ENCODE measurements around the gene NCBP3. TPM values are rescaled to one million over a fixed set of nuclear protein-coding genes. Genes with fewer than 3 reads are reported as not detected.

The NCBP3 gene
- total RNA-seq, 4 donors from 2014 or later, result 22.2 to 25.7 (median 24.3) TPM

- TF ChIP-seq EP300 (IDR thresholded peaks at IDR 0.05) (no peak), POLR2A (IDR thresholded peaks at IDR 0.05) (no peak), CTCF (IDR thresholded peaks at IDR 0.05) (no peak), POLR2AphosphoS5 (IDR thresholded peaks at IDR 0.05) (no peak)
- peaks cover 0 to 67% of the 10 kb centered on the region in 2 donors for H3K36me3 ChIP-seq
- WGBS, 2 donors (ENCODE audit: low coverage in 1 of 2), result 57% methylated on average over 2 of the region's 4 CpGs; no CpG with 5 or more reads in 1 of the 2 donors
Measured at GRCh38 chr17:3882276-3882675, 36.2 kb upstream of the NCBP3 start.

GRCh38 chr17:3880983-3881382, 34.9 kb upstream of the NCBP3 start:
- no peak for TF ChIP-seq CTCF (IDR thresholded peaks at IDR 0.05)
- TF ChIP-seq POLR2AphosphoS5 (IDR thresholded peaks at IDR 0.05), result no peak
- TF ChIP-seq EP300 (IDR thresholded peaks at IDR 0.05), result no peak
- no peaks in the 10 kb centered on the region for H3K27me3 ChIP-seq
- H3K4me3 ChIP-seq, result no peak overlapping the region
- H3K9me3 ChIP-seq, result no peaks in the 10 kb centered on the region
- H3K4me1 ChIP-seq, result peaks cover 0 to 23% (median 3%) of the 10 kb centered on the region in 3 donors
- no peak for ATAC-seq
- H3K36me3 ChIP-seq, result peaks cover 0 to 78% of the 10 kb centered on the region in 2 donors
- WGBS, 2 donors (ENCODE audit: low coverage in 1 of 2), result 70 to 96% methylated on average over 2 to 4 of the region's 7 CpGs
- H3K27ac ChIP-seq, result no peak overlapping the region

More at GRCh38 chr17:3882276-3882675, 36.2 kb upstream of the NCBP3 start:
- ATAC-seq, result no peak
- no peak overlapping the region for H3K27ac ChIP-seq
- H3K4me1 ChIP-seq, result peaks cover 0 to 36% (median 6%) of the 10 kb centered on the region in 3 donors
- no peaks in the 10 kb centered on the region for H3K9me3 ChIP-seq
- no peak overlapping the region for H3K4me3 ChIP-seq
- H3K27me3 ChIP-seq, result no peaks in the 10 kb centered on the region

- Histone ChIP-seq H3K4me3 (no peak overlapping the region), H3K36me3 (peaks cover 0 to 81% of the 10 kb centered on the region in 2 donors), H3K9me3 (no peaks in the 10 kb centered on the region), H3K27ac (peak overlapping the region in 3 of 4 donors; percentile 12 to 42 (median 12)), H3K27me3 (no peaks in the 10 kb centered on the region), H3K4me1 (peaks cover 0 to 13% (median 0%) of the 10 kb centered on the region in 3 donors)
- TF ChIP-seq CTCF (IDR thresholded peaks at IDR 0.05) (no peak), EP300 (IDR thresholded peaks at IDR 0.05) (no peak), POLR2A (IDR thresholded peaks at IDR 0.05) (no peak), POLR2AphosphoS5 (IDR thresholded peaks at IDR 0.05) (no peak)
- no peak for ATAC-seq
- 47 to 78% methylated on average over 3 to 8 of the region's 25 CpGs for WGBS, 2 donors (ENCODE audit: low coverage in 1 of 2)
Measured at GRCh38 chr17:3879591-3880417, 33.8 kb upstream of the NCBP3 start.

GRCh38 chr17:3879186-3879585, 33.1 kb upstream of the NCBP3 start:
- peak overlapping the region in 3 of 4 donors; percentile 12 to 42 (median 12) for H3K27ac ChIP-seq
- TF ChIP-seq CTCF (IDR thresholded peaks at IDR 0.05), result no peak
- TF ChIP-seq POLR2AphosphoS5 (IDR thresholded peaks at IDR 0.05), result no peak
- TF ChIP-seq POLR2A (IDR thresholded peaks at IDR 0.05), result no peak
- no peak for TF ChIP-seq EP300 (IDR thresholded peaks at IDR 0.05)
- 33 to 40% methylated on average over 1 of the region's 5 CpGs for WGBS, 2 donors (ENCODE audit: low coverage in 1 of 2)
- H3K4me1 ChIP-seq, result peaks cover 0 to 13% (median 0%) of the 10 kb centered on the region in 3 donors
- peak; percentile 66 for ATAC-seq
- H3K36me3 ChIP-seq, result peaks cover 0 to 81% of the 10 kb centered on the region in 2 donors
- no peaks in the 10 kb centered on the region for H3K27me3 ChIP-seq
- no peak overlapping the region for H3K4me3 ChIP-seq
- no peaks in the 10 kb centered on the region for H3K9me3 ChIP-seq

Measured in gastroesophageal sphincter (tissue), 4 donors.